PC-9 (cell line): ENCODE data around the gene CS. TPM values are rescaled to one million over a fixed set of nuclear protein-coding genes. Genes with fewer than 3 reads are reported as not detected.

Source experiments
- BruUV-seq: library from RNA; stranded (reverse); fragments of 400-500 nt; replicated peaks from 2 replicates; lab custom pipeline; 2021; lab: Mats Ljungman, UMichigan
- CTCF ChIA-PET: fragments of 300-600 bp; sonication (Branson Sonifier 250); formaldehyde crosslinking; loops from one replicate; lab custom pipeline; 2022; ENCODE audit warnings: antibody characterized with exemption; lab: Charles Lee
- POLR2A ChIA-PET: fragments of 300-600 bp; sonication (Branson Sonifier 250); formaldehyde crosslinking; loops from one replicate; lab custom pipeline; 2022; ENCODE audit warnings: antibody characterized with exemption; ENCODE audit not compliant: unreplicated experiment; lab: Charles Lee
- DNase-seq, 2 experiments: peaks; one replicate each; pipeline versions ENCODE4 v3.0.0 to v3.0.0-alpha.2; 2015 to 2022; ENCODE audit warnings: mixed read lengths in 1 of 2
- H2AFZ ChIP-seq: fragments of 200-600 bp; sonication (generic); 2 replicates; pipeline ENCODE4 v1.8.1; 2017; ENCODE audit warnings: antibody characterized with exemption
- H3F3A ChIP-seq: fragments of 200-600 bp; sonication (generic); 2 replicates; pipeline ENCODE4 v1.8.1; 2017; ENCODE audit warnings: antibody characterized with exemption, mild to moderate bottlenecking, low read depth; ENCODE audit not compliant: insufficient read depth
- H3K27ac ChIP-seq: fragments of 200-600 bp; sonication (generic); 2 replicates; pipeline ENCODE4 v1.6.1; 2016; ENCODE audit warnings: mixed run types
- H3K27me3 ChIP-seq: fragments of 200-600 bp; sonication (generic); 2 replicates; pipeline ENCODE4 v1.6.1; 2016; ENCODE audit warnings: low read depth, mixed run types; ENCODE audit not compliant: insufficient read depth
- H3K36me3 ChIP-seq: fragments of 200-600 bp; sonication (generic); 2 replicates; pipeline ENCODE4 v1.6.1; 2016; ENCODE audit warnings: low read depth, mixed run types
- H3K4me1 ChIP-seq: fragments of 200-600 bp; sonication (generic); replicated peaks from 2 replicates; pipeline ENCODE4 v1.6.1; 2016; ENCODE audit warnings: mixed run types; ENCODE audit not compliant: insufficient read depth
- H3K4me2 ChIP-seq: fragments of 200-600 bp; sonication (generic); 2 replicates; pipeline ENCODE4 v1.6.1; 2017; ENCODE audit warnings: mixed run types
- H3K4me3 ChIP-seq: fragments of 200-600 bp; sonication (generic); 2 replicates; pipeline ENCODE4 v1.6.1; 2016; ENCODE audit warnings: mixed run types
- H3K79me2 ChIP-seq: fragments of 200-600 bp; sonication (generic); 2 replicates; pipeline ENCODE4 v1.6.1; 2017; ENCODE audit warnings: low read depth, mixed run types
- H3K9me2 ChIP-seq: fragments of 200-600 bp; sonication (generic); 2 replicates; pipeline ENCODE4 v1.8.1; 2017; ENCODE audit warnings: mild to moderate bottlenecking; ENCODE audit not compliant: insufficient read depth
- H3K9me3 ChIP-seq: fragments of 200-600 bp; sonication (generic); 2 replicates; pipeline ENCODE4 v1.8.1; 2016; ENCODE audit warnings: low read depth; ENCODE audit not compliant: insufficient read depth
- H4K20me1 ChIP-seq: fragments of 200-600 bp; sonication (generic); 2 replicates; pipeline ENCODE4 v1.8.1; 2017; ENCODE audit not compliant: insufficient read depth
- EZH2 ChIP-seq: fragments of 200-600 bp; sonication (generic); IDR thresholded peaks from 2 replicates; pipeline ENCODE4 v1.8.0; 2017; ENCODE audit warnings: antibody characterized with exemption, low read depth
- intact Hi-C: fragments of 100-400 bp; cut with micrococcal nuclease; formaldehyde crosslinking; loops from one replicate; pipeline ENCODE4 v1.10.0; 2022; ENCODE audit not compliant: unreplicated experiment
- total RNA-seq: library from RNA; stranded (reverse); gene quantifications from 2 replicates; pipeline ENCODE4 v1.2.3, GENCODE V29; 2021
- TF ChIP-seq, protein P1 (sequence below): fragments of 200-600 bp; sonication (generic); conservative IDR thresholded peaks from 2 replicates; pipeline ENCODE4 v1.6.1; 2017; ENCODE audit warnings: mixed run types, antibody characterized with exemption, mild to moderate bottlenecking, moderate library complexity

CS gene
- total RNA-seq, 1 experiment from 2014 or later, result 205 TPM

DNA sequence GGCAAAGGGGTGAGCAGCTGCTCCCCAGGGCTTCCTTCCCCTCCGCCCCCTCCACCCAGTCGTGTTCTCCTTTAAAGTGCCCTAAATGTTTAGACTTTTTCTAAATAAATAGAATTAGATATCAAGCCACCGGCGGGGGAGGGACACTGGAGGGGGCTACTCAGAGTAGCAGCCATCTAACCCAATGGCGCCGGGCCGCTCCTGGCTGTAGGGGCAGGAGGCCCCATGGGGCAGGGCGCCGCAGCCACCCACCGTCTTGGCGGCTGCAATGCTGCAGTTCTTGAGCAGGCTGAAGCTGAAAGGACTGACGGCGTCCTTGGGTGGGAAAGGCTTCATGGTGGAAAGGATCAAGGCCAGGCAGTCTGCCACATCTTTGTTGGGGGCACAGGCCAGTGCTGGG, 57.1 kb downstream of the CS start:
- Histone ChIP-seq H4K20me1 (no peaks in the 10 kb centered on the region; the same call in 1 of the 2 replicates), H2AFZ (no peak overlapping the region), H3F3A (no peaks in the 10 kb centered on the region), H3K4me3 (no peak overlapping the region), H3K27ac (no peak overlapping the region), H3K36me3 (0 out of 2 replicates have a peak, but pooled peaks cover 11% of the 10 kb centered on the region), H3K4me2 (no peak overlapping the region), H3K79me2 (no peaks in the 10 kb centered on the region), H3K4me1 (no peaks in the 10 kb centered on the region), H3K9me3 (no peaks in the 10 kb centered on the region), H3K27me3 (no peaks in the 10 kb centered on the region), H3K9me2 (no peaks in the 10 kb centered on the region)
- DNase-seq, result no peak
- BruUV-seq, result no TSS peak
- CTCF ChIA-PET, result no interaction called here
- POLR2A ChIA-PET, result no interaction called here
- intact Hi-C loops, result no loop called here
- TF ChIP-seq EZH2, result no peak
- TF ChIP-seq, protein P1, sequence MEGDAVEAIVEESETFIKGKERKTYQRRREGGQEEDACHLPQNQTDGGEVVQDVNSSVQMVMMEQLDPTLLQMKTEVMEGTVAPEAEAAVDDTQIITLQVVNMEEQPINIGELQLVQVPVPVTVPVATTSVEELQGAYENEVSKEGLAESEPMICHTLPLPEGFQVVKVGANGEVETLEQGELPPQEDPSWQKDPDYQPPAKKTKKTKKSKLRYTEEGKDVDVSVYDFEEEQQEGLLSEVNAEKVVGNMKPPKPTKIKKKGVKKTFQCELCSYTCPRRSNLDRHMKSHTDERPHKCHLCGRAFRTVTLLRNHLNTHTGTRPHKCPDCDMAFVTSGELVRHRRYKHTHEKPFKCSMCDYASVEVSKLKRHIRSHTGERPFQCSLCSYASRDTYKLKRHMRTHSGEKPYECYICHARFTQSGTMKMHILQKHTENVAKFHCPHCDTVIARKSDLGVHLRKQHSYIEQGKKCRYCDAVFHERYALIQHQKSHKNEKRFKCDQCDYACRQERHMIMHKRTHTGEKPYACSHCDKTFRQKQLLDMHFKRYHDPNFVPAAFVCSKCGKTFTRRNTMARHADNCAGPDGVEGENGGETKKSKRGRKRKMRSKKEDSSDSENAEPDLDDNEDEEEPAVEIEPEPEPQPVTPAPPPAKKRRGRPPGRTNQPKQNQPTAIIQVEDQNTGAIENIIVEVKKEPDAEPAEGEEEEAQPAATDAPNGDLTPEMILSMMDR, result no peak

DNA sequence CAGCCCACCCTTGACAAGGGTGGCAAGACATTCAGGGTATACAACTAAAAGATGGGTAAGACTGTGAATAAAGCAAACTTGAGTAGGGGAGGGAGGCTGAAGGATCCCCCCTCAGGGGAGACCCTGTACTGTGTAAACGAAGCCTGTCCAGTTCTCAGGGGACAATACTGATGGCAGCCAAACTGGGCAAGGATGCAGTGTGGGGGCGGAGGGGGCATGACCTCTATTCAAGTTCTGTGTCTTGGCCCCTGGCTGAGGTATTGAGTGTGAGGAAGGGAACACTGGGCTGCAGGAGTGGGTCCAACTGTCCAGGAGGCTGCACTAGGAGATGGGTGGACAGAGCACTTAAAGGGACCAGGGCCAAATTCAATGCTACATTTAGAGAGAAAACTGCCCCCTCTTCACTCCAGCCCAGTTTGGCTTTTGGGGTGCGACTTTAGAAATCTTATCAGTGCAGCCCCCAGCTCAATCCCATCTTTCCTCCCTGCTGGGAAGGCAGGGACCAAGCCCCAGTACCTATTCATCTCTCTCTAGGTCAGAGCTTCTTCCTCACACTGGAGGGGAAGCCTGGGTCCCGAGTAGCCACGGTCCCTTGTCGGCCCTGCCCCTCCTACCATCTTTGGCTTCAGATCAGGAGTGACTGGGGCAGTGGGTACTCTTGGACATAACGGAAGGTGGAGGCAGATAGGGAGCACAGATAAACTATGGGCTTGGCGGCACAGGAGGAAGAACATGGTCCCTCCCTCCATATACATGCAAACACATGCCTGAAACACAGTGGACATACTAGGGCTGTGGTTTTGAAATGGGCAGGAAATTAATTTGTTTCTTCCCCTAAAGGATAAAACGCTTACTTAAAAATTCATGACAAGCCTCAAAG, 58.5 kb downstream of the CS start:
- DNase-seq, result no peak
- Histone ChIP-seq H3K9me3 (no peaks in the 10 kb centered on the region), H4K20me1 (no peaks in the 10 kb centered on the region; the same call in 1 of the 2 replicates), H3K9me2 (no peaks in the 10 kb centered on the region), H2AFZ (no peak overlapping the region), H3K27me3 (no peaks in the 10 kb centered on the region), H3K36me3 (0 out of 2 replicates have a peak, but pooled peaks cover 11% of the 10 kb centered on the region), H3K27ac (no peak overlapping the region), H3F3A (no peaks in the 10 kb centered on the region), H3K4me1 (no peaks in the 10 kb centered on the region), H3K4me3 (no peak overlapping the region), H3K79me2 (no peaks in the 10 kb centered on the region), H3K4me2 (no peak overlapping the region)
- POLR2A ChIA-PET, result interaction anchor here (0.6 kb wide), 1 partner anchor 19 kb away, joined by 3 read pairs; no protein-coding TSS in a partner anchor
- TF ChIP-seq, protein P1, result no peak
- no peak for TF ChIP-seq EZH2
- BruUV-seq, result no TSS peak
- CTCF ChIA-PET, result no interaction called here
- intact Hi-C loops, result no loop called here

DNA sequence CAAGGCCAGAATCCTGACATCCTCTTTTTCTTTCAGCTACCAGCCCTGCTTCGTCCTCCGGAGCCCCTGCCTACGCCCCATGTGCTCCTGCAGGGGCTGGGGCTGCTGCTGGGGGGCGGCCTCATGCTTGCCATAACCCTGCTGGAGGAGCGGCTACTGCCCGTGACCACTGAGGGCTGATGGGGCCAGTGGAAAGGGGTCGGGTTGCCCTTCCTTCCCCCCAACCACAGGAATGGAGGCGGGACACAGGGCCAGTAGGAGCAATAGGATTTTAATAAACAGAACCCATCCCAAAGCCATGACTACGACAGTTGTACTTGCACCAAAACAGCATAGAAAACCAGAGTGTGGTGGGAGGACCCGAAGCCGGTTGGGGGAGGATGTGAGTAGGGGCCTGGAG, 62.6 kb downstream of the CS start:
- no peaks in the 10 kb centered on the region for H3K79me2 ChIP-seq
- H3K4me1 ChIP-seq, result no peaks in the 10 kb centered on the region
- no peaks in the 10 kb centered on the region for H3K9me3 ChIP-seq
- CTCF ChIA-PET, result no interaction called here
- no peaks in the 10 kb centered on the region for H3K9me2 ChIP-seq
- no peak overlapping the region for H2AFZ ChIP-seq
- no peak overlapping the region for H3K4me2 ChIP-seq
- no peak for TF ChIP-seq EZH2
- TF ChIP-seq, protein P1, result no peak
- intact Hi-C loops, result no loop called here
- H3K27me3 ChIP-seq, result no peaks in the 10 kb centered on the region
- H4K20me1 ChIP-seq, result no peaks in the 10 kb centered on the region
- no peak overlapping the region for H3K4me3 ChIP-seq
- peaks cover 8% of the 10 kb centered on the region; the same call in 1 of the 2 replicates for H3F3A ChIP-seq
- DNase-seq, result no peak
- 0 out of 2 replicates have a peak, but pooled peaks cover 3% of the 10 kb centered on the region for H3K36me3 ChIP-seq
- no TSS peak for BruUV-seq
- POLR2A ChIA-PET, result no interaction called here
- H3K27ac ChIP-seq, result no peak overlapping the region
